ENCODE measurements around the gene RGP1.

GRCh38 chr9:35729101-35729500, 20.0 kb upstream of the RGP1 start:
- TF ChIP-seq CTCF (conservative IDR thresholded peaks at IDR 0.05; ENCODE audit: low read length) (no peak), EZH2phosphoT487 (IDR thresholded peaks at IDR 0.05; ENCODE audit: borderline replicate concordance) (no peak)
